GM19025 (cell line): ENCODE measurements around the gene CAMK1G.

Experiments used
- ATAC-seq: cut with Tn5 transposase; IDR thresholded peaks from one replicate; pipeline ENCODE4 v1.9.1; 2021; ENCODE audit warnings: mild to moderate bottlenecking, low read depth, moderate library complexity; ENCODE audit not compliant: unreplicated experiment

Gene CAMK1G

DNA sequence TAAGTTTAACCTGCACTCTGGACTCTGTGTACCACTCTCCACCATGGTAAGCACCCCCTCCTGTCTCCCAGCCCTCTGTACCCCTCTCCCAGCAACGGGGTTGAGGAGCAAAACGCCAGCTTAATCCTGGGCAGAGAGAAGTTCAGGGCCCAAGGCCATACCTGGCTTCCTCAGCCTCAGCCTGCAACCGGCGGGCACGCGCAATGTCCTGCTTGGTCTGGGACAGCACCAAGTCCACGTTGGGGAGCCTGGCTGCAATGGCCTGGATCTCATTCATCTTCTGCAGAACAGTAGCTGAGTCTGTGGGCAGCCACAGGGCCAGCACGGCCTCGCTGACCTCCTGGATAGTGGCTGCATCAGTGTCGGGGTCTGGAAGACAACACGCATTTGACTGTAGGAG is 34.8 kb downstream of the CAMK1G start:
- no peak for ATAC-seq

- no peak for ATAC-seq
Observed at GRCh38 chr1:209618756-209619420, 35.4 kb downstream of the CAMK1G start.

DNA sequence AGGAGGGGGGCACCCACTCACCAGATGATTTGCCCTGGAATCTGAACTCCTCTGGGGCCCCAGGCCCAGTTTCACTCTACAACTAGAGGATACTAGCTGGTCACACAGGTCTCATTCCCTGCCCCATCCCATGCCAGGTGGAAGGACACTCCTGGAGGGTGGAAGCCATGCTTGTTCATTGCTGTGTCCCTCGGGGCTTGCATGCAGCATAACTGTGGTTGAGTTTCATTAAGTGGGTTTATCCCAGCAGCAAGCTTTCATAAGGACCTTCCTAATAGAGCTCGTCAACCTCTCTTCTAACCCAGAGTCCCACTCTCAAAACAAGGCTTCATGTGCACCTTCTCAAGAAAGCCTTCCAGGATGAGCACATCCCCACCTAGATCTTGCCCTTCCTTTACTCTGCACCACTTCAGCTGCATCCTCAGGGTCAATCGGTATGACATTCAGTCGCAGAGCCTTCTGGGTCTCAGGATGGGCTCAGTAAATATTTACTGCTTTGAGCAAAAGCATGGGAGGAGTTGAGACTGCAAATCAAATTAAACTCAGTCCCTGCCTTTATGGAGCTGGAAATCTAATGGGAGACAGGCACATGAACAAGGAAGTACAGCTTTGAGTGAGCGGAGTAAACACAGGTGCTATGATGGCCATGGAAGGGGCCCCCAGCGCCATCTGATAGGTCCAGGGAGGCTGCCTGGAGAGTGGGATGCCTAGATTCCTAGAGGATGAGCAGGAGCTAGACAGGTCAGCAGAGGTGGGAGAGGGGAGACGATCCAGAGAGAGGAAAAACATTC is 36.4 kb downstream of the CAMK1G start:
- no peak for ATAC-seq

GRCh38 chr1:209620487-209620884 is 37.0 kb downstream of the CAMK1G start:
- no peak for ATAC-seq

- no peak for ATAC-seq
Observed at GRCh38 chr1:209621286-209621685, 37.8 kb downstream of the CAMK1G start.

- no peak for ATAC-seq
Observed at GRCh38 chr1:209621741-209622655, 38.5 kb downstream of the CAMK1G start.

- ATAC-seq = no peak
Observed at GRCh38 chr1:209622841-209623829, 39.6 kb downstream of the CAMK1G start.

- no peak for ATAC-seq
Observed at GRCh38 chr1:209624558-209625549, 41.3 kb downstream of the CAMK1G start.

DNA sequence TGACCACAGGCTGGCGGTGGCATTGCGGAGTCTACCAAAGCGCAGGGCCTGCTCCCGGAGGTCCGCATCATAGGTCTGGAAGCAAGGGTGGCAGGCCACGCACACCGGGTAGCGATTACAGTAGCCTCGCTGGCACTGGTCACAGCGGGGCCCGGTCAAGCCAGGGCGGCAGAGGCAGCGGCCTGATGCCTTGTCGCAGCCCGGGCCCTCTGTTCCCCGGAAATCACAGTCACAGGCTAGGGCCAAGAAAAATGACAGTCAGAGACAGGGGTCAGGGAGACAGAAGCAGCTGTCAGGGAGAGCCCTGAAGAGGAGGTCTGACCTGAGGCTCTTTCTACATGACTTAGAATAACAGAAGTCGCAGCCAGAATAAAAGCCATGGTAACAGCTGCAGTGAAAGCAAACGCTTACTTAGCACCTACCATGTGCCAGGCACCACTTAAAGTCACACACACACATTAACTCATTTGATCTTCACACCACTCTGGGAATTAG is 42.3 kb downstream of the CAMK1G start:
- no peak for ATAC-seq

DNA sequence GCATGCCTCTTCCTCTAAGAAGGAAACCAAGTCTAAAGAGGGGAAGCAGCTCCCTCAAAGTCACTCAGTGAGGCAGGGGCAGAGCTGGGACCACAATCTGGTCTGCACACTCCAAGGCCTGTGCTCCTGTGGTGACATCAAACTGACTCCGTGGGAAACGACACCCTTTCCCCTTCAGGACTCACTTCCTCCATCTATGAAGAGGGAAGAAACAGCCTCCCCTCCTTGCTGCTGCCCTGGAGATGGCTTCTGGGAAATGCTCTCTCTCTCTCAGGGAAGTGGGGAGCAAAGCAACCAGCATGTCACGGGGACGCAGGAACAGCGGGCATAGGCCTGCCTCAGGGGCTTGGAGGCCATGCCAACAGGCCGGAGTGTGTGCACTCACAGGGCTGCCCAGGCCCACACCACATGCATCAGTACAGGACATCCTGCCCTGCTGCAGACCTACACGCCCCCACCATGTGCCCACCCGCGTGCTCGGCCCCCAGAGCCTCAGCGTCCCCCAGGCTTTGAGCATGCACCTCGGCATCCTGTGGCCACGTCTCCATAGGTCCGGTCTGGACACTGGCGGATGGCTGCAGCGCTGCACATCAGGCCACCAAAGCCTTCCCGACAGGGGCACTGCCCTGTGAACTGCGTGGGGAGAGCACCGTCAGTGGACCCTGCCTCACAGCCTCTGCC is 43.0 kb downstream of the CAMK1G start:
- no peak for ATAC-seq

DNA sequence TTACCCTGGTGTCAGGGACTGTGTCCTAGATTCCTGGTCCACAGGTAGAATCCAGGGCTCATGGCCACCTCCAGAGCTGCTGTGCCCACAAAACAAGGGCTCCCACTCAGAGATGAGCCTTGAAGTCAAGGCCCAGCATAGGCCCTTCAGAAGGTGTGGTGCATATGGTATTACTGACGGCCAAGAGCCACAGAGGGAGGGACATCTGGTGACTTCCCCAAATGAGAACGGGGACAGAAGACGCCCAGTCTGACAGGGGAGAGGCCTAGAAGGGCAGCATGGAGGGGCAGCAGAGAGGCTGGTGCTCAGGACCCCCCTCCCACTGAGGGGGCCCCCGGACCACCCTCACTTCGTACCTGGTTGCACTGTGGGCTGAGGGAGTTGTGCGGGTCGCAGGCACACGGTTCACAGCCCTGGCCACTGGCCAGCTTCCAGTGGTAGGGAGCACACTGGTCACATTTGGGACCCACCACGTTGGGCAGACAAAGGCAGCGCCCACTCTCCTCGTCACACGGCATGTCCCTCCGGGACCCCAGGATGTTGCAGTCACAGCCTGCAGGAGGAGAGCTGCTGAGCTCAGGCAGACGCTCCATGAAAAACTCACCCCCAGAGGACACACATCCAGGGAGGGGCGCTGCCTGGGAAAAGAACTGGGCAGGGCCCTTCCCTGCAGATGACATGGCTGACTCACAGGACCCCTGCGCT is 43.7 kb downstream of the CAMK1G start:
- ATAC-seq = no peak

DNA sequence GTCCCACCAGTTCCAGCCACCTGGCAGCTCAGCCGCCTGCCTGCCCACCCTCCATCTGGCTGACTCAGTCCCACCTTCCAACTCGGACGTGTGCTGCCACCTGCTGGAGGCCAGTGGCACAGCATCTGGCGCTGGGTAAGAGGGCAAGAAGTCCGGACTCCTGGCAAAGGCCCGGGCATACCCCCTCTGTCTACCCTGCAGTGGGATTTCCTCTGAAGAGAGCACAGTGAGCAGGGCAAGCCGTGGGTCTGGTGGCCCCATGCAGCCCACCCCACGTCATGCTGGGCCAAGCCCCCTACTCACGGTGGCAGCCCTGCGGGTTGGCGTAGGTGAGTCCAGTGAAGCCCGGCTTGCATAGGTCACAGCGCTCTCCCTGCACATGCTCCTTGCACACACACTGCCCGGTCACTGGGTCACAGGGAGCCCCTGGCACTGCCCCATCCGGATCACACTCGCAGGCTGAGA is 44.2 kb downstream of the CAMK1G start:
- no peak for ATAC-seq

GRCh38 chr1:209628618-209629299 is 45.2 kb downstream of the CAMK1G start:
- ATAC-seq = no peak

GRCh38 chr1:209629621-209630382 is 46.3 kb downstream of the CAMK1G start:
- no peak for ATAC-seq

- no peak for ATAC-seq
Observed at GRCh38 chr1:209630383-209631225, 47.1 kb downstream of the CAMK1G start.
